ENCODE results near the gene MS4A6E. TPM values are rescaled to one million over a fixed set of nuclear protein-coding genes. Genes with fewer than 3 reads are reported as not detected.

Gene MS4A6E
- polyA plus RNA-seq, 1 of the 3 experiments (the other 2 are of a cell fraction): not detected

DNA sequence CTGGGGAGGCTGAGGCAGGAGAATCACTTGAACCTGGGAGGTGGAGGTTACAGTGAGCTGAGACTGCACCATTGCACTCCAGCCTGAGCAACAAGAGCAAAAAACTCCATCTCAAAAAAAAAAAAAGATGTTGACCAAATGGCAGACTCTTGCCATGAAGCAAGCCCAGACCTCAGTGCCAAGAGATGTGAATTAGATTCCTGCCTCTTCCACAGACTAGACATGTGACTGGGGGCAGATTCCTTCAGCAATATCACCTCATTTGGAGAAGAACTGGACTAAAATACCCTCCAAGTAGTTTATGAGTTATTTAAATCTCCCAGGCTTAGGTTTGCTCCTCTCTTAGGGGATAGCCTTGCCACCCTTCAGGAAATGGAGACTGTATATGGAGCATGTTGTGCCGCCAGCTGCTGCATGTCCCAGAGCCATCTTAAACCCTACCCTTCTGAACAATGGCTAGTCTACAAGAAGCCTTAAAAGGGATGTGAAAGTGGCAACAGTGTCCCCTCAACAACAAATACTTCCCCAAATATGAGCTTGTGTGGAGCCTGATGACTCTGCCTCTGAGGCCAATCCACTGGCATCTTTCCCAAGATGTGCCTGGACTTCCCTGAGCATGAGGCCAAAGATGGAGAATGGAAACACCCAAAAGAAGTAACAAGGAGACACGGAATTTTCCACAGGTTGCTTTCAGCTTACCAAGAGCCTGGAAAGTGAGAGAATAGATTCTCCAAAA lies 50.5 kb downstream of the MS4A6E start:
- H3K27ac ChIP-seq (ENCODE audit: low read depth in 2 of 2, low read length in 1 of 2): no peak overlapping the region
- no peak for DNase-seq
- no peaks in the 10 kb centered on the region for H3K9me3 ChIP-seq
- no peaks in the 10 kb centered on the region for H3K4me1 ChIP-seq (ENCODE audit: control insufficient read depth in 1 of 2, insufficient read depth in 2 of 2, low read depth in 1 of 2, low read length in 1 of 2)
- no peaks in the 10 kb centered on the region for H3K79me2 ChIP-seq (ENCODE audit: insufficient read depth)
- no peak overlapping the region for H2AFZ ChIP-seq (ENCODE audit: low read depth)
- H3K36me3 ChIP-seq (replicated peaks in 1 of 2; ENCODE audit: control insufficient read depth in 1 of 2, insufficient read depth in 2 of 2, low read length in 1 of 2): no peaks in the 10 kb centered on the region
- H3K9ac ChIP-seq: no peak overlapping the region
- ChIA-PET POLR2A (no interaction called here), CTCF (no interaction called here)
- no peaks in the 10 kb centered on the region; the same call in 1 of the 2 replicates for H3K27me3 ChIP-seq (ENCODE audit: insufficient read depth)
- no peak overlapping the region for H3K4me3 ChIP-seq (ENCODE audit: low read depth in 2 of 2, low read length in 1 of 2)
- WGBS (ENCODE audit: low lambda C conversion rate): 17% methylated on average over 2 of the region's 2 CpGs
- no peaks in the 10 kb centered on the region for H4K20me1 ChIP-seq (ENCODE audit: insufficient read depth)
- H3F3A ChIP-seq (replicated peaks; ENCODE audit: insufficient read depth): no peaks in the 10 kb centered on the region
- TF ChIP-seq MXI1 (IDR thresholded peaks at IDR 0.05; ENCODE audit: low read depth, low read length): no peak
- TF ChIP-seq, protein P1, sequence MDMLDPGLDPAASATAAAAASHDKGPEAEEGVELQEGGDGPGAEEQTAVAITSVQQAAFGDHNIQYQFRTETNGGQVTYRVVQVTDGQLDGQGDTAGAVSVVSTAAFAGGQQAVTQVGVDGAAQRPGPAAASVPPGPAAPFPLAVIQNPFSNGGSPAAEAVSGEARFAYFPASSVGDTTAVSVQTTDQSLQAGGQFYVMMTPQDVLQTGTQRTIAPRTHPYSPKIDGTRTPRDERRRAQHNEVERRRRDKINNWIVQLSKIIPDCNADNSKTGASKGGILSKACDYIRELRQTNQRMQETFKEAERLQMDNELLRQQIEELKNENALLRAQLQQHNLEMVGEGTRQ (IDR thresholded peaks at IDR 0.05; ENCODE audit: borderline replicate concordance, low read depth, low read length): no peak
- TF ChIP-seq GATA2 (CRISPR knock-in tag; IDR thresholded peaks at IDR 0.05): no peak
- TF ChIP-seq RAD21 (IDR thresholded peaks at IDR 0.05; ENCODE audit: low read length): no peak
- TF ChIP-seq TCF12 (IDR thresholded peaks at IDR 0.05): no peak
- no peaks in the 10 kb centered on the region for H3K9me2 ChIP-seq
- no peak overlapping the region for H3K4me2 ChIP-seq

DNA sequence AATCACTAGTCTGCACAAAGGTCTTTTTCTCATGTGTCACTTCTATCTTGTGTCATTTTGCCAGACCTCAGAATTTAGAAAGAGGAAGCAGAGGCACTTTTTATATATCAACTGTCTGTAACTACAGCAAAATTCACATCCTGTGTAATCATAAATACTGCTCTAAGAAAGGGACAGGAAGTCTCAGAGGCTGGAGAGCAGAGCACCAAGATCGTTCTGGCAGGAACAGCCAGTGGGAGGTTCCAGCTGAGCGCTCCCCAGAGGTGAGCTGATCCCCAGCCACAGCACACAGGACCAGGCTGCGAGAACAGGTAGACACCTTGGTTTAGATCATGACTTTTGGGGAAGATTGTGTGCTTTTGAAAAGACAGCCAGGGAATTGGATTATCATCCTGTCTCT lies 51.3 kb downstream of the MS4A6E start, which contains the start of gene MS4A7:
TSS of gene MS4A7 (plus strand) at position 179 of the 400 bp plus-strand sequence. CDS start 4,610 bp downstream, outside the sequence.
- POLR2A ChIA-PET: no interaction called here
- Histone ChIP-seq H3K9me2 (no peaks in the 10 kb centered on the region), H3K27ac (ENCODE audit: low read depth in 2 of 2, low read length in 1 of 2) (no peak within 1 kb of the TSS), H3F3A (replicated peaks; ENCODE audit: insufficient read depth) (no peaks in the 10 kb centered on the region), H3K9me3 (no peaks in the 10 kb centered on the region), H2AFZ (ENCODE audit: low read depth) (no peak within 1 kb of the TSS), H3K4me2 (no peak within 1 kb of the TSS), H3K9ac (no peak within 1 kb of the TSS), H4K20me1 (ENCODE audit: insufficient read depth) (no peaks in the 10 kb centered on the region), H3K4me3 (ENCODE audit: low read depth in 2 of 2, low read length in 1 of 2) (no peak within 1 kb of the TSS), H3K27me3 (ENCODE audit: insufficient read depth) (no peaks in the 10 kb centered on the region; the same call in 1 of the 2 replicates), H3K4me1 (ENCODE audit: control insufficient read depth in 1 of 2, insufficient read depth in 2 of 2, low read depth in 1 of 2, low read length in 1 of 2) (no peaks in the 10 kb centered on the region), H3K79me2 (ENCODE audit: insufficient read depth) (no peaks in the 10 kb centered on the region), H3K36me3 (replicated peaks in 1 of 2; ENCODE audit: control insufficient read depth in 1 of 2, insufficient read depth in 2 of 2, low read length in 1 of 2) (no peaks in the 10 kb centered on the region)
- WGBS (ENCODE audit: low lambda C conversion rate): 0% methylated on average over 3 of the region's 3 CpGs
- CTCF ChIA-PET: no interaction called here
- TF ChIP-seq RAD21 (IDR thresholded peaks at IDR 0.05; ENCODE audit: low read length): no peak
- no peak for TF ChIP-seq FOXM1 (IDR thresholded peaks at IDR 0.05; ENCODE audit: low read depth)
- no peak for TF ChIP-seq YY1 (IDR thresholded peaks at IDR 0.05; ENCODE audit: low read depth)
- TF ChIP-seq, protein P2, sequence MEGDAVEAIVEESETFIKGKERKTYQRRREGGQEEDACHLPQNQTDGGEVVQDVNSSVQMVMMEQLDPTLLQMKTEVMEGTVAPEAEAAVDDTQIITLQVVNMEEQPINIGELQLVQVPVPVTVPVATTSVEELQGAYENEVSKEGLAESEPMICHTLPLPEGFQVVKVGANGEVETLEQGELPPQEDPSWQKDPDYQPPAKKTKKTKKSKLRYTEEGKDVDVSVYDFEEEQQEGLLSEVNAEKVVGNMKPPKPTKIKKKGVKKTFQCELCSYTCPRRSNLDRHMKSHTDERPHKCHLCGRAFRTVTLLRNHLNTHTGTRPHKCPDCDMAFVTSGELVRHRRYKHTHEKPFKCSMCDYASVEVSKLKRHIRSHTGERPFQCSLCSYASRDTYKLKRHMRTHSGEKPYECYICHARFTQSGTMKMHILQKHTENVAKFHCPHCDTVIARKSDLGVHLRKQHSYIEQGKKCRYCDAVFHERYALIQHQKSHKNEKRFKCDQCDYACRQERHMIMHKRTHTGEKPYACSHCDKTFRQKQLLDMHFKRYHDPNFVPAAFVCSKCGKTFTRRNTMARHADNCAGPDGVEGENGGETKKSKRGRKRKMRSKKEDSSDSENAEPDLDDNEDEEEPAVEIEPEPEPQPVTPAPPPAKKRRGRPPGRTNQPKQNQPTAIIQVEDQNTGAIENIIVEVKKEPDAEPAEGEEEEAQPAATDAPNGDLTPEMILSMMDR (IDR thresholded peaks at IDR 0.05): no peak
- TF ChIP-seq ELF1 (IDR thresholded peaks at IDR 0.05): no peak
- no peak for TF ChIP-seq SMC3 (IDR thresholded peaks at IDR 0.05; ENCODE audit: low read depth, low read length)
- no peak for TF ChIP-seq MEF2A (IDR thresholded peaks at IDR 0.05; ENCODE audit: borderline replicate concordance, low read depth)
- TF ChIP-seq FOXJ3 (CRISPR knock-in tag; IDR thresholded peaks at IDR 0.05): no peak
- TF ChIP-seq JUND (IDR thresholded peaks at IDR 0.05): no peak
- no peak for TF ChIP-seq POLR2AphosphoS5 (IDR thresholded peaks at IDR 0.05; ENCODE audit: low read depth, low read length)
- TF ChIP-seq RFX5 (IDR thresholded peaks at IDR 0.05; ENCODE audit: low read length): no peak
- TF ChIP-seq, protein P3, sequence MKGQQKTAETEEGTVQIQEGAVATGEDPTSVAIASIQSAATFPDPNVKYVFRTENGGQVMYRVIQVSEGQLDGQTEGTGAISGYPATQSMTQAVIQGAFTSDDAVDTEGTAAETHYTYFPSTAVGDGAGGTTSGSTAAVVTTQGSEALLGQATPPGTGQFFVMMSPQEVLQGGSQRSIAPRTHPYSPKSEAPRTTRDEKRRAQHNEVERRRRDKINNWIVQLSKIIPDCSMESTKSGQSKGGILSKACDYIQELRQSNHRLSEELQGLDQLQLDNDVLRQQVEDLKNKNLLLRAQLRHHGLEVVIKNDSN (IDR thresholded peaks at IDR 0.05; ENCODE audit: borderline replicate concordance, low read depth): no peak
- no peak for TF ChIP-seq RCOR1 (IDR thresholded peaks at IDR 0.05; ENCODE audit: low read length)
- TF ChIP-seq, protein P1 (IDR thresholded peaks at IDR 0.05; ENCODE audit: borderline replicate concordance, low read depth, low read length): no peak
- TF ChIP-seq NRF1 (IDR thresholded peaks at IDR 0.05; ENCODE audit: low read depth, low read length): no peak
- no peak for TF ChIP-seq RXRA (IDR thresholded peaks at IDR 0.05; ENCODE audit: borderline replicate concordance, low read depth)
- TF ChIP-seq NFIC (IDR thresholded peaks at IDR 0.05; ENCODE audit: borderline replicate concordance): no peak
- TF ChIP-seq, protein P4, sequence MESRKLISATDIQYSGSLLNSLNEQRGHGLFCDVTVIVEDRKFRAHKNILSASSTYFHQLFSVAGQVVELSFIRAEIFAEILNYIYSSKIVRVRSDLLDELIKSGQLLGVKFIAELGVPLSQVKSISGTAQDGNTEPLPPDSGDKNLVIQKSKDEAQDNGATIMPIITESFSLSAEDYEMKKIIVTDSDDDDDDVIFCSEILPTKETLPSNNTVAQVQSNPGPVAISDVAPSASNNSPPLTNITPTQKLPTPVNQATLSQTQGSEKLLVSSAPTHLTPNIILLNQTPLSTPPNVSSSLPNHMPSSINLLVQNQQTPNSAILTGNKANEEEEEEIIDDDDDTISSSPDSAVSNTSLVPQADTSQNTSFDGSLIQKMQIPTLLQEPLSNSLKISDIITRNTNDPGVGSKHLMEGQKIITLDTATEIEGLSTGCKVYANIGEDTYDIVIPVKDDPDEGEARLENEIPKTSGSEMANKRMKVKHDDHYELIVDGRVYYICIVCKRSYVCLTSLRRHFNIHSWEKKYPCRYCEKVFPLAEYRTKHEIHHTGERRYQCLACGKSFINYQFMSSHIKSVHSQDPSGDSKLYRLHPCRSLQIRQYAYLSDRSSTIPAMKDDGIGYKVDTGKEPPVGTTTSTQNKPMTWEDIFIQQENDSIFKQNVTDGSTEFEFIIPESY (IDR thresholded peaks at IDR 0.05; ENCODE audit: borderline replicate concordance, low read depth): no peak
- no peak for TF ChIP-seq TAF1 (IDR thresholded peaks at IDR 0.05; ENCODE audit: borderline replicate concordance, low read depth, low read length)
- no peak for TF ChIP-seq FOSL2 (IDR thresholded peaks at IDR 0.05; ENCODE audit: borderline replicate concordance, low read depth)
- no peak for DNase-seq
